Measurements from ENCODE around the gene DDC.
A peak's percentile ranks its signal among the peaks of the same experiment; 100 is the strongest.

DDC gene

DNA sequence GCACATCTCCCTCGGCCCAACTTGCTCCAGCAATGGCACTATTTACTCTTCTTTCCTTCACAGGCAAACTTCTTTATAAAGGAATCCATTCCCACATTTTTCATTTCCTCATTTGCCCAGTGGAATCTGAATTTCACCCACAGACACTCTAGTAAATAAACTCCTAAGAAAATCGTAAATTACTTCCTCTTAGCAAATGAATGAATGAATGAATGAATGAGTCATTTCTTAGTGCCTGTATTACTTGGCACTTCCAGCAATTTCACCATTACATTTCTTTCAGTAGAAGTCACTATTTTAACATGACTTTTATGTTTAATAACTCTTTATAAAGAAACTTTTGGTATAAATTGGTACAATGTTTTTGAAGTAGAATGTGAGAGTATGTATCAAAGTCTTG is 55.7 kb downstream of the DDC start:
- no peak for DNase-seq

DNA sequence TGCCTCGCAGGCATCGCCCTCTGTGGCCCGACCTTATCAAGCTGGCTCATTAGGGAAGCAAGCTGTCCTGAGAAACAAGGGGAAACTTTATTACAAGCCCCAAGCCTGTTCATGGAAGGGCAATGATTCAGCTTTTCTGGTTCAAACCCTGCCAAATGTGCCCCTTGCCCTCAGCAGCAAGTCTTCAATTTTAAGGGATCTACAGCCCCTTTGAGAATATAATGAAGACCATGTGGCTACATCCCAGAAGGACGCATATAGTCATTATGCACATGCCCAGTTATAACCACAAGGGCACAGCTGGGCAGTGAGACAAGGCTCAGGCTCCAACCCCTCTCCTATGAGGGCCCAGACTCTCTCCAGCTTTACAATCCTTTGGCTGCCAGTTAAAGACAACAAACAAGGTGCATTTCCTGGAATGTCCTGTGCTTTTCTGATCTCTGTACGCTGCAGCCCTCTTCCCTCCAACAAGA is 56.7 kb downstream of the DDC start:
- DNase-seq, result no peak

DNA sequence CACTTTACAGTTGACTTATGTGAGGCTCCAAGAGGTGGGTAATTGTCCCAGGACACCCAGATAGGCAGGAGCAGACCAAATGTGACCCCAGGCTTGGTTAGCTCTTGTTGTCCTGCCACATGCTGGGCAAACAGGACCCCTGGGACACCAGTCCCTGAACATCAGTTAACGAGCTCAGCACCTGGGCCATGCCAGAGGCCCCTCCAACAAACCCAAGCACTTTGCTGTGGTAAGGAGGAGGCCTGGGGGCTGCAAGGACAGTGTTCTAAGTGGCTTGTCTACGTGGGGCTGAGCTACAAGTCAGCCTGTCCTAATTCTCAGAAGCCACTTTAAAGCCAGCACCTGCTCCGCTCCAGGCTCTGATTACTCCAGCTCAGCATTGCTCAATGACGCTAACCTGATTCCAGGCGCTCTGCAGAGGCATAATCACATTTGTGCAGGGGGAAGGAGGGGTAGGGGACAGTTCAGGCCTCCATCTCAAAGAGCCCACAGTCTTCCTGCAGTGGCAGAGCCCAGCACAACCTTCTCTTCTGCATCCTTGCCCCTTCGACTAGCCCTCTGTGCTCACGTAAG is 57.2 kb downstream of the DDC start:
- peak; percentile 49 for DNase-seq

DNA sequence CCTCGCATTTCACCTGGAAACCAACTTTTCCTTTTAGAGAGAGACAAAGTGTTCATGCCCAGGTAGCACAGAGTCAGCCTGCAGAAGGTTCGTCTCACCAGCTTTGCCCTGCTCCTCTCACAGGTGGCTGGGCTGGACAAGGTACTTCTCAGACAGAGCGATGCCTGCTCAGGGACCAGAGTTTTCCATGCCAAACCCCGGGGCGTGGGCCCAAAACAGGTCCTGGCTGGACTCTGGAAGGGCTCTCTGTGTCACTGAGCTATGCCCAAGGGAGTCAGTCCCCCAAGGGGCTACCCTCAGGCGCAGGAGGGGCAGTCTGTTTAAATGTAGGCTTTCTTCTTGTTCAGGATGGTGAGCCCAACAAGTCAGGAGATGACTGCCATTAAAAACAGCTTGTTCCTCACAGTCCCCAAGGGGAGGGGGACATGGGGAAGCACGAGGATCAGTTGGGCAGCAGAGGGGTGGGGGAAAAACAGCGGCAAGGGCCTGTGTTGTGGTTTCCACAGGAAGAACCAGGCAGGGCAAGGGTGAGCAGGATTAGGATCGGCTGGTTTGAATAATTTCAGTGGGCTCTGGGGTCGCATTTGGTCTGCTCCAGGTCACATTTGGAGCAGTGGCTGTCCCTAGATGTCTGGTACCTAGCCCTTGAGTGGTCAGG is 59.5 kb downstream of the DDC start:
- no peak for DNase-seq

DNA sequence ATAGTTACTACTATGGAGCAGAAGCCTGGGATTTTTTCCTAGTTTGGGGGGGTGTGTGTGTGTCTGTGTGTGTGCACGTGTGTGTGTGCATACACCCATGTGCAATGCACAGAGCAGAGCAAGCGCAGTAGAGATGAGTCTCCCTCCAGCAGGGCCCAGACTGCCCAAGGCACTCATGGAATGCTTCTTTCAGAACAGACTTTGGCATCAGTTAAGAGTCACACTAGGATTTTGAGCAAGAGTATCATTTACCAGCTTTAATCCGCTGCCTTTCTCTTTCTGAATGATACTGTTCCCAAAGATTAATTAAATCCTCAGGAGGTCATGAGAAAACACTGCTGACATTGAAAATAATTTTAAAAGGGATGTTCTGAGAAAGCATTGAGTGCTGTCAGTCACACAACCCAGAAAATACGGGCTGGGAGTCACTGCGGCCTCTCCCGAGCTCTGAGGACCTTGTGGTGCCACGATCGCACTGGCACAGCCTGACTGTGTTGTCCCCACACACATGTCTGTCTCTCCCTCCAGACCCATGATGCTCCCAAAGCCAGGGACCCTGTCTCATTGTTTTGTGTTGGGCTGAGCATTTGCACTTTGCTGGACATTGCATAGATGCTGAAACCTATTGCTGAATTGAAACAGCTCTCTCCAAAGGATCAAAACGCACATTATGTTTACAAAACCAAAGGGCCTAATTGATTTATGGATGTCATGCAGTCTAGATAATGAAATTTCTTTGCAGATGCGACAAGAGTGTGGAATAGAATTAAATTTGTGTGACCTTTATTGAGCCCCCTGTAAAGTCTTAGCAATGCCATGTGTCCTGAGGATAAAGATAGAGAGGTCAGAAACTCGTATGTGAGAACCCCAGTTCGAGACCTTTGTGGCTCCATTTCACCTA is 60.3 kb downstream of the DDC start:
- no peak for DNase-seq

DNA sequence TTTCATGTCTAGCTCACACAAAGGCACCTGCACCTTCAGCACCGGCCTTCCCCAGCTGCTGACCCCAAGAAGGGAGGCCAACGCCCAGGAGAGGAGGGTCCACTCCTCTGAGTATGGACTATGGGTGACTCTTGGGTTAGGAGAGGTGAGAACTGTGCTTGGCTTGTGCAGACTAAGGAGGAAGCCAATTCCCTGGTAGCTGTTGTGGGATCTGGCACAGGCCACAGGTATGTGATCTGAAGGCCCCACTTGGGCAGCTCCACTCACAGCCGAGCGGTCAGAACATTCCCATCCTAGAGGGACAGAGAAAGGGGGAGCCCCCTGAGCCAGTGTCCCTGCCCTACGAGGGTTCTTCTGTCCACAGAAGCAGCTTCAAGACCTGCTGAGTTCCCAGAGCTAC is 62.3 kb downstream of the DDC start:
- DNase-seq, result no peak

DNA sequence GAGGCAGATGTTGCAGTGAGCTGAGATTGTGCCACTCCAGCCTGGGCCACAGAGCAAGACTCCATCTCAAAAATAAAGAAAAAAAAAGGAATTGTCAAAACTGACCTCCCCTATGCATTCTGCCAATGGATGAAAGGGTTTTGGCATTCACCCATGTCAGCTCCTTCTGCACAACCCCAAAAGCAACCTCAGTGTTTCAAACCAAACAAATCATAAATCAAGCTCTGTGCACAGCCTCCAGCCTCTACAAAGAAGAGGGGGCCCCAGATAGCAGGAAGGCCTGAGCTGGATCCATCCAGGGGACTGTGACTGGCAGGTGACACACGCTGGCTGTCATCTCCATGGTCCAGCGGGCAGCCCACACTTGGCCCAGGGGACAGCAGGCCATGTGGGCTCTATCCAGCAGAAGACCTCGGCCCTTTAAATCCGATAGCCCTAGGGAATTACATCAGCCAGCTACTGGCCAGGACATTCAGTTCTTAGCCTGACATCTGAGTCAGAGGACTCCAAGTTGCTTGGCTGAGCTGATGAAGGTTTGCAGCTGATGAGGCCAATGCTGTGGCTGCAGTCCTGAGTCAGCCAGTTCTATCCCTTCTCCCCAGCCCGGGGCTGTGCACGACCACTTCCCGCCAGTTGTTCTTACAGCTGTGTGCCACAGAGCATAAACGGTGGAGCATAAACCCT is 63.1 kb downstream of the DDC start:
- no peak for DNase-seq

DNA sequence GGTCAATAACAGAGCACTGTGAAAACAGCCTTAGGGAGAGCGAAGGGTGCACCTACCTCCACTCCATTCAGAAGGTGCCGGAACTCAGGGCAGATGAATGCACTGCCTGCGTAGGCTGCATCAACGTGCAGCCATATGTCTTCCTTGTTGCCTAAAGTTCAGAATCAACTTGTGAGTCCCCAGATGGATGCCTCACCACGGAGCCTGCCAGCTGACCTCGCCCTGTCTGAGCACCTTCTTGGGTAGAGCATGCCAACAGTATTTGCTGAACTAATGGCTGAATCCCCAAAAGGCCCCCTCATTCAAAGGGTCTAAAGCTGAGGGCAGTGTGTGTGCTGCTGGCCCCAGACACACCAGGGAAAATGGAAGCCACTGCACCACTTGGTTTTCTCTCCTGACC is 66.1 kb downstream of the DDC start:
- no peak for DNase-seq

DNA sequence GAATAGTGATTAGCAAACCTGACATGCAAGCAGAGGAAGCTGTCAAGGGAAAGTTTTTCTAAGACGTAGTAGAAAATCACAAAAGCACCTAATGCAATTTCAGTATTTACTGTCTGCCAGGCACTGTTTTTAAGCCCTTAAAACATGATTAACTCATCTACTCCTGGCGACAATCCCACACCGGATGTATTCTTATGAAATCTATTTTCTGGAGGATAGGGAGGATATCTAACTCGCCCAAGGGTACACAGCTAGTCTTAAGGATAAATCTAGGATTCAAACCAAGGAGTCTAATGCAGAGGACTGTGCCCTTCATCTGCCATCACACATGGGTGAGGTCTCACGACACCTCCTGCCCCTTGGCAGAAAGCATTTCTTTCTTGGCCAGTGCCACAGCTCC is 67.2 kb downstream of the DDC start:
- no peak for DNase-seq

DNA sequence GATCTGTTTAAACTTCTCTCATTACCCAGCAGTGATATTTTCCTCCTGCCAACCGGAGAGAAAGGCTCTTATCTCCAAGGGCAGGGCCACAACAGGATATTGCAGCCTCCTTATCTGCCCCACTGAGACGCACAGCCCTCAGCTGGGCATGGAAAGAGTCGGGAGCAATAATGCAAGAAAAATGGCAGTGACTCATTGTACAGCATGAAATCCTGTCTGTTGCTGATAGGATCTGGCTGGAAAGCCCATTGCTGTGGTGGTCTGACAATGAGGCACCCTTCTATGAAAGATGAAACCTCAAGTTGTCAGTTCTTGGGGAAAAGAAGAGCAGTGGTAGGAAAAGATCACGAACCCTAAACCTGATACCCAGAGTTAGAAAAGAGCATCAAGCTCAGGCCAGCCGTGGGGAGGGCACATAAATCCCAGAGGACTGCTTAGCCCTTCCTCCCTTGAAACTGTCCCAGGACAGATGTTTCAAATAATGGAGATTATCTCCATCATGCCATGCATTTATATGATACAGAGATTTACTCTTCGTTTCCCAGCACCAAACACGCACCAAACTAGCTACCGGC is 68.0 kb downstream of the DDC start:
- DNase-seq, result no peak

DNA sequence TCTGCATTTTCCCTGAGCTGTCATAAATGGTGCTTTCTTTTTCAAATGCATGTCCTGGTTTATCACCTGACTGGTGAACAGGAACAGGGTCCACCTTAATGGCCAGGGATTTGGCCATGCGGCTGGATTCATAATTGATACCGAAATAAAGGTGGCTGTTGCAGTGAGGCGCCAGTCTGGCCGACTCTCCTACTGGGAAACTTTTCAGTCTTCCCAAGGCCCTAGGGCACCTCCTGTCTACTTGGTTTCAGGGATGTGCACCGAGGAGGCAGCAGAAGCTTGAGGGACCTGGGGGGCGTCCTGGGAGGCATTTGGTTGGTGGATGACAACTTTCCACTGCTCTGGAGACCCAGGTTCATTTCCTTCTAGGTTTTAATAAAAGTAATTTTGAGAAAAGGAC is 68.6 kb downstream of the DDC start:
- DNase-seq, result no peak

DNA sequence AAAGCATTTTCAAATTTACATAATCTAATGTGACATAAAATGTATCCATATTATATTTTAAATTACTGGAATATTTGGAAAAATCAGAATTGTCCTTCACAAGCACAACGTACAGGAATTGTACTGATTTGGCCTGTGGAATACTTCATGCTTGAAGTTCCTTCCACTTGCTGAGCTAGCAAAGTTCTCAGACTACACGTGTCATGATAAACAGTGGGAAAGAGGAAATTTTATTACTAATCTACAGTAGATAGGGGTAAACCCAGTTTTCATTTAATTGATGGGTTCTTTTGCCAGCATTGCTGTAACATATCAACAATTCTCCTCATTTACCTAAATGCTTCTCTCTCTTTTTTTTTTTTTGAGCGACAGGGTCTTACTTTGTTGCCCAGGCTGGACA is 69.5 kb downstream of the DDC start:
- no peak for DNase-seq

DNA sequence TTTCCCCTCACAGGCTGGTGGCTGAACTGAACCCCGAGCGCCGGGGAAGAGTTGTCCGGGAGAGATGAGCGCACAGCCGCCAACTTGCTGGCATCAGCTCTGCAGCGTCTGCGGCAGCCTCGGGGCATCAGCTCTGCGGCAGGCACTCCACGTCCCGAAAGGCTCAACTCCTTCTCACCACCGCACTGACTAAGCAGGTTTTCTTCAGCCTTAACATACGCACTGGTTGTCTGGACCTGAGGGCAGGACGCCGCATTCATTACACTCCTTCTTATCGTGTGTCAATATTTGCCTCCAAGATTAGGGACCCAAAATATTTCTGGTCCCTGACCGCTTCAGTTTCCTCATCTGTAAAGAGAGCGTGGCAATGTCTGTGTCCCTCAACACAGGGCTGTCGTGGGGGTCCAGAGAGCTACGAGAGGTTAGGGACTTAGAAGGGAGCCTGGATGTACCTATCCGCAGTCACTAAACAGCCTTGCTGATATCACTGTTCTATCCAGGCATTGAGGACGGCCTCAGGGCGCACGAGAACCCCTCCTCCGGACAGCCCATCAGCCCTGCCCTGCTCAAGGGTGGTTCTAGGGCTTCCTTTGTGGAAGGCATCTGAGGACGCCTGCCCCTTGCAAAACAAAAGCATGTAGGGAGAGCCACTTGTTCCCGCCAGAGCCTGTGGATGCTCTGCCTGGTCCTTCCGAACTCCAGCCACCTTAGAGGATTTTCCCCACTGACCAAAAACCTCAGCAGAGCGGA is 72.3 kb downstream of the DDC start:
- DNase-seq, result no peak

DNA sequence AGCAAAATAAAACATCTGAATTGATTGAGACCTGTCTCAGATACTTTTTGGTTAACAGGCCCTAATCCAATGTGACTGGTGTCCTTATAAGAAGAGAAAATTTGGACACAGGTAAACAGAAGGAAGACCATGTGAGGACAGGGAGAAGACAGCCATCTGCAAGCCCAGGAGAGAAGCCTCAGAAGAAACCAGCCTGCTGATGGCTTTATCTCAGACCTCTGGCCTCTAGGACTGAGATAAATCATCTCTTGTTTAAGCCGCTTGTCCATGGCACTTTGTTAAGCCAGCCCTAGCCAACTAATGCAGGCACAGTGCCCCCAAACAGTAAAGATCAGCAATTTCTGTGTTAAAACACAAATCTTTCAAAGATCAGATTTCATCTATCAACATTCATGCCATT is 73.3 kb downstream of the DDC start:
- no peak for DNase-seq

DNA sequence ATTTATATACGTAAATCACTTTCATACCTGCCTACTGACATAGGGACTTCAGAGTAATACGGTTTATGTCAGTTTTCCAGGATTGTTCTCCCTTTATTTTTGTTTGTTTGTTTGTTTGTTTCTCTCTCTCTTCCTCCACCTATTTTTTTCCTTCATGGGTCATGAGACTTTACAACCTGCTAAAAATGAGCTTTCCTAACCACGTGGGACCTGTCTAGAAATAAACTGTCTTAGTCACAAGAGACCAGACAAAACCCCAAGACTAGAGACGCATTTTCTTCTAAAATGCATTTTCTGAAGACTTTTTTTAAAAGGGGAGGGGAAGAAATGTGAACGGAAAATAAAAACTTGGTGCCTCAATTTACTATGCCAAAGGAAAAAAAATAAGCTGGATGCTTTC is 74.0 kb downstream of the DDC start:
- DNase-seq, result no peak

DNA sequence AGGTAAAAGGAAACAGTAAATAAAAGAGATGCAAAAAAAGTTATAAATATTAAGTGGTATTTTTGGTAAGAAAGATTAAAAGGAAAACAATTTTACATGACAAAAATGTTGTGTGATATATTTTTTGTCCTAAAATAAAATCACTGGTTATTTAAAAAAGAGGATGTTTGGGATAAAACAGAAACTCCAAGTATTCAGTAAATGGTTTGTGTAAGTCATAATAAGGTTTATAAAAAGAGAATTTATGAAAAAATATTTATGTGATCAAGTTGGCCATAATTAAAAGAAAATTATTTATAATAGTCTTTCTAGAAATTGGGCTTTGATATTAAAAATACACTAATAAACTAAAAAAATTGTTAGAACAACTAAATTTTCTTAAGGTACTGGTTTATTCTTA is 76.8 kb downstream of the DDC start:
- no peak for DNase-seq

DNA sequence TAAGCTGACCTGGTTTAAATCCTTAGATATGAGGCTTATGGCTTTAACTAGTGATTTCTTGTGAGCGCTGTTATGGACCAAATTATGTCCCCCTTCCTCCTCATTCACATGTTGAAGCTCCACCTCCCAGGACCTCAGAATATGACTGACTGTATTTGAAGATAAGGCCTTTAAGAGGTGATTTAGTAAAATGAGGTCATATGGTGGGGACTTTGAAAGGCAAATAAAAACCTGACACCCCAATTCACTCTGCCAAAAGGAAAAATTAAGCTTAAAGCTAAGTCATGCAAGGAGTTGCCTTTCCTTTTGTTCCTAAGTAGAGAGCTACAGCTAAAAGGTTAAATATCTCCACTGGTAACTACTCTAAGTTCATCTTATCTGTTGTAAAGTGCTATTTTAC is 78.7 kb downstream of the DDC start:
- no peak for DNase-seq

DNA sequence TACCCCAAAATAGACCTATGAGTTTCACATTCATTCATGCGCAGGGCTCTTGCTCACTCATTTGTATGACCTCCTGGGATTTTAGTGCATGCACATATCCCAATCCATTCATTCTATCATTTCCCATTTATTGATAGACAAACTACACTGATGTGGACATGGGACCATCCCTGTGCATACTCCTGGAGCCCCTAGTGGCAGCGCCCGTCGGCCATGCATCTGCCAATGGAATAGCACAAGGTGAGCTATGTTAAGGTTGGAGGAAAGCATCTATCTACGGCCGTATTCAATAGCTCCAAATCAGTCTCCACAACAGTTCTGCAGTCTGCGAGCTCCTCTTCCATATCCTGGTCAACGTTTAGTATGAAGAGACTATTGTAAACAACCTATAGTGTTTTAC is 83.3 kb downstream of the DDC start:
- DNase-seq, result no peak

DNA sequence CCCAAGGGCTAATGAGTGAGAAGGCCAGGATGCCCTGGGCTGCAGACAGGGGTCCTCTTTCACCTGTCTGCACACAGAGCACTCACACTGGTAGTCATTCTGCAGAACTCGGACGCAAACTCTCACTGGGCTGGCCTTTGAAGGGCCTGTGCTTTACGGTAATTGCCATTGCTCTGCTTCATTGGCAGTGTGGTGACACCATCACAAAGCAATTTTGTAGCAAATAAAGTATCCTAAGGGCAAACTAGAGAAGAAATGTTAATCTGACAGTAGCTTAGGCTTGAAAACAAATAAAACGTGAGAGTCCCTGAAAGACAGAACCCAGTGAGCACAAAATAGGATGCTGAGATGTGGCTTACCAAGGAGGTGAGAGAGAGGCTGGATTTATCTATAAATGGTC is 84.4 kb downstream of the DDC start:
- DNase-seq, result peak; percentile 47

DNA sequence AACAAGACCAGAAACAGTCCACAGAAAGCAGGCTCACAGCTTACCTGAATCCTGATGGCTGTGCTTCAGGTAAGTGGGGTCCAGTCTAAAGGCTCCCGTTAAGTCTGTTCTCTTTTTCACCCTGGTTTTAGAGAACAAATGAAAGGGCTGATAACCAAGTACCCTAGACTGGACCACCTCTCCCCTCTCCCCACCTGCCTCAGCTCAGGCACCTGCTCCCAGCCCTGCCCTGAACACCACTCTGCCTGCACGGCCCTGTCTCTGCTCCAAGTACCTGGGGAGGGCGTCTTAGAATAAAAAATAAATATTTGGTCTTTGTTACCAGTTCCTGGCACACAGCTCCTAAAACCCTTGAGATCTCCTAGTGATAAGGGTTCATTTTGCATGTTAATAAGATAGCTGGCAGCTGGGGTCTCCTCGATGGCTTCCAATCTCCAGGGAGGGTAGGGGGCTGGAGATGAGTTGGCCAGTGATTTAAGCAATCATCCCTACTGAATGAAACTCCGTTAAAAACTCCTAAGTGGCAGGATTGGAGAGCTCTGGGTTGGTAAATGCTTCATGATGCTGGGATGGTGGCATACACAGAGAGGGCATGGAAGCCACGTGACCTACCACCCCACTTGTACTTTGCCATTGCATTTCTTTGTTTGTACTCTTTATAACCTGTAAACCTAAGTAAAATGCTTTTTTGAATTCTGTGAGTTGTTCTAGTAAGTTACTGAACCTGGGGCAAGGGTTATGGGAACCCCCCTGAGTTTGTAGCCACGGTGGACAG is 85.3 kb downstream of the DDC start:
- peak; percentile 80 for DNase-seq

DNA sequence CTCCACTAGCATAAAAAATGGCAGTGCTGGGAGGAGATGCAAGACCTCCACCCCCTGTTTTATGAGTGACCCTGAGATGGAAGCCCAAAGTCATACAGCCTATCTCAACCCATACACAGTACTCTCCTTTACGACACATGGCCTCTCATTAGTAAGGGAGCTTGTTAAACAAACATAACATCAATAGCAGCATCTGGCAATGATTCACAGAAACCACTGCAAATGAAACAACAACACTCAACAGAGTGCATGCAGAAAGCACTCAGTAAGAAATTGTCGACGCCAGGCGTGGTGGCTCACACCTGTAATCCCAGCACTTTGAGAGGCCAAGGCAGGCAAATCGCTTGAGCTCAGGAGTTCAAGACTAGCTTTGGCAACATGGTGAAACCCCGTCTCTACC is 87.6 kb downstream of the DDC start:
- DNase-seq, result no peak
